ENCODE measurements around the gene PITRM1.

The PITRM1 gene

GRCh38 chr10:3100093-3100792 lies 72.3 kb downstream of the PITRM1 start:
- no peak overlapping the region for H3K4me3 ChIP-seq (ENCODE audit: low read depth, low read length)
- DNase-seq (ENCODE audit: low read depth, low spot score): no peak
- in situ Hi-C loops (cut with HindIII; ENCODE audit: low sequenced_read_pairs): no loop called here
- no peak for TF ChIP-seq CTCF (IDR thresholded peaks at IDR 0.05; ENCODE audit: low read depth, low read length)

GRCh38 chr10:3099291-3100092 lies 73.1 kb downstream of the PITRM1 start:
- no peak for TF ChIP-seq CTCF (IDR thresholded peaks at IDR 0.05; ENCODE audit: low read depth, low read length)
- DNase-seq (ENCODE audit: low read depth, low spot score): peak; percentile 65
- in situ Hi-C loops (cut with HindIII; ENCODE audit: low sequenced_read_pairs): no loop called here
- no peak overlapping the region for H3K4me3 ChIP-seq (ENCODE audit: low read depth, low read length)

- no peak for DNase-seq (ENCODE audit: low read depth, low spot score)
- H3K4me3 ChIP-seq (ENCODE audit: low read depth, low read length): no peak overlapping the region
- in situ Hi-C loops (cut with HindIII; ENCODE audit: low sequenced_read_pairs): no loop called here
- TF ChIP-seq CTCF (IDR thresholded peaks at IDR 0.05; ENCODE audit: low read depth, low read length): no peak
Observed at GRCh38 chr10:3098689-3099088, 73.9 kb downstream of the PITRM1 start.

GRCh38 chr10:3097160-3097559 lies 75.4 kb downstream of the PITRM1 start:
- TF ChIP-seq CTCF (IDR thresholded peaks at IDR 0.05; ENCODE audit: low read depth, low read length): no peak
- no peak for DNase-seq (ENCODE audit: low read depth, low spot score)
- no peak overlapping the region for H3K4me3 ChIP-seq (ENCODE audit: low read depth, low read length)
- in situ Hi-C loops (cut with HindIII; ENCODE audit: low sequenced_read_pairs): no loop called here

- no peak overlapping the region for H3K4me3 ChIP-seq (ENCODE audit: low read depth, low read length)
- in situ Hi-C loops (cut with HindIII; ENCODE audit: low sequenced_read_pairs): no loop called here
- no peak for TF ChIP-seq CTCF (IDR thresholded peaks at IDR 0.05; ENCODE audit: low read depth, low read length)
Observed at GRCh38 chr10:3096149-3096548, 76.4 kb downstream of the PITRM1 start.

DNA sequence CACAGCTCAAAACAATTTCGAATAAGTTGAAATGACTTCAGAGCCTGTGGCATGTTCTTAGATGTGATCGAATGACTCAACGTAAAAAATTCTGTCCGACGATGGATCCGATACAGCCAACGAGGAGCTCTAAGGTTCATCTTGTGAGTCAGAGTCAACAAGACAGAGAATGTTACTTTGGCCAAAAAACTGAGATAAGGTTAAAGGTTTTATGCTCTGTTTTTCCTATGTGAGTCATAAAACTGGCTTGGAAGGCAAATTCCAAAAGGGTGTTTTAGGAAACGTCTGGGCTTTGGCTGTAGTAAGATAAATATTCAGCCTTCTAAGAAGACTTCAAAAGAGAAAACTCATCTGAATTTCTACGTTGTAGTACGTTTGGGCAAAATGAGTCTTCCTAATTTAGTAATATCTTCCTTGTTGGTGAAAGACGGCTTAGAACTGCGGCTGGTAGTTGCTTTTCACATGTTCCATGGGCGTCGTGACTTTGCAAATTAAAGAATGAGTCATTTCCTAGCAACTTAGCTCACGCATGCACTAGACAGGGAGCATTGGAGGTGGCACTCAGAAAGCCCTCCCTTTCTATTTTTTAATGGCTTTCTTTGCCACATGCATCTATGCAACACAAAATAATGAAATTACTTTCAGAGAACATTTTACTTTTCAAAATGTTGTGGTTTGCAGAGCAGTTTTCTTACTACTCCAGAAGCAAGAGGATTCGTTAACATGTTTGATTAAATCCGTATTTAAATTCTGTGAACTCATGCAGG lies 77.0 kb downstream of the PITRM1 start:
- DNase-seq (ENCODE audit: low read depth, low spot score): peak; percentile 99
- TF ChIP-seq CTCF (IDR thresholded peaks at IDR 0.05; ENCODE audit: low read depth, low read length): no peak
- peak overlapping the region; percentile 4 for H3K4me3 ChIP-seq (ENCODE audit: low read depth, low read length)
- in situ Hi-C loops (cut with HindIII; ENCODE audit: low sequenced_read_pairs): no loop called here

More at GRCh38 chr10:3096149-3096548, 76.4 kb downstream of the PITRM1 start:
- DNase-seq (ENCODE audit: low read depth, low spot score): no peak
